Activated naive CD4-positive, alpha-beta T cell treated with anti-CD3 and anti-CD28 coated beads, Interleukin-2, amount 50 U/mL, for 24 hours (primary cell): ENCODE results near the gene MAN1C1.

Experiments used
- H3K27ac Mint-ChIP-seq: one replicate; pipeline ENCODE4 v1.8.0; 2021; ENCODE audit warnings: mild to moderate bottlenecking, mixed read lengths
- H3K27me3 Mint-ChIP-seq: one replicate; pipeline ENCODE4 v1.8.0; 2021; ENCODE audit warnings: mixed read lengths
- H3K36me3 Mint-ChIP-seq: one replicate; pipeline ENCODE4 v1.8.0; 2021; ENCODE audit warnings: mixed read lengths
- H3K4me1 Mint-ChIP-seq: one replicate; pipeline ENCODE4 v1.8.0; 2021; ENCODE audit warnings: mixed read lengths
- H3K4me3 Mint-ChIP-seq: one replicate; pipeline ENCODE4 v1.8.0; 2021; ENCODE audit warnings: mild to moderate bottlenecking, mixed read lengths
- H3K9me3 Mint-ChIP-seq: one replicate; pipeline ENCODE4 v1.8.0; 2021; ENCODE audit warnings: mixed read lengths

MAN1C1 gene

DNA sequence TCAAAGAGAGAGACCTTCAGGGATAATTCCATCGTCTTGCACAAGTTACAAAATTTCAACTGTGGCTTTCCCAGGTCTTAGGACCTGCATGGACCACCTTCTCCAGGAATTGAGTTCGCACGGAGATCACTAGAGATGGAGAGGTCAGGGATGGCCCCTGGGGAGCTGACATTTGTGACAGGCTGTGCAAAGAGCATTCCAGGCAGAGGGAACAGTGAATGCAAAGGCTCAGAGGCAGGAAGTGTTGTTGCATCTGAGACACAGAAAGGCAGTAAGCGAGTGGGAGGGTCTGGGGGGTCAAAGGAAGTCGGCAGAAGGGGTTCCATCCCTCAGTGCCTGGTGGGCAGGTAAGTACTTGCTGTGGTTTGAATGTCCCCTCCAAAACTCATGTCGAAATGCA is 173.9 kb downstream of the MAN1C1 start:
- Mint-ChIP-seq H3K4me1 (peaks cover 24% of the 10 kb centered on the region), H3K4me3 (no peak overlapping the region), H3K36me3 (peaks cover 8% of the 10 kb centered on the region), H3K9me3 (no peaks in the 10 kb centered on the region), H3K27me3 (no peaks in the 10 kb centered on the region), H3K27ac (no peak overlapping the region)

DNA sequence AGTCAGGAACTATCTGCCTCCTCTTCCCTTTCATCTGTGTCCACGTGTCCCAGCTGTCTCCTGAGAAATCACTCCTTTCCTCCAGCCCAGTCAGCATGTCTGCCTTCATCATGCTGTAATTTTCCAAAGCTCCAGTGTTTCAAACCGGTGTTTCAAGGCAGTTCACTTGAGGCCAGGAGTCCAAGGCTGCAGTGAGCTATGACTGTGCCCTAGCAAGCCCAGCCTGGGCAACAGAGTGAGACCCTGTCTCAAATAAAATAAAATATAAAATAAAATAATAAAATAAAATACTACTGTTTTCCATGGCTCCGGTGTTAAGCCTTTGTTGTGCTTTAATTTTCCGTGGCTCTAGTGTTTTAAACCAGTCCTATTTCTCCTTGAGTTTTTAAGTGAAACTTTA is 175.5 kb downstream of the MAN1C1 start:
- Mint-ChIP-seq H3K4me1 (peaks cover 40% of the 10 kb centered on the region), H3K27ac (peak overlapping the region; percentile 39), H3K27me3 (no peaks in the 10 kb centered on the region), H3K36me3 (peaks cover 8% of the 10 kb centered on the region), H3K4me3 (no peak overlapping the region), H3K9me3 (no peaks in the 10 kb centered on the region)

DNA sequence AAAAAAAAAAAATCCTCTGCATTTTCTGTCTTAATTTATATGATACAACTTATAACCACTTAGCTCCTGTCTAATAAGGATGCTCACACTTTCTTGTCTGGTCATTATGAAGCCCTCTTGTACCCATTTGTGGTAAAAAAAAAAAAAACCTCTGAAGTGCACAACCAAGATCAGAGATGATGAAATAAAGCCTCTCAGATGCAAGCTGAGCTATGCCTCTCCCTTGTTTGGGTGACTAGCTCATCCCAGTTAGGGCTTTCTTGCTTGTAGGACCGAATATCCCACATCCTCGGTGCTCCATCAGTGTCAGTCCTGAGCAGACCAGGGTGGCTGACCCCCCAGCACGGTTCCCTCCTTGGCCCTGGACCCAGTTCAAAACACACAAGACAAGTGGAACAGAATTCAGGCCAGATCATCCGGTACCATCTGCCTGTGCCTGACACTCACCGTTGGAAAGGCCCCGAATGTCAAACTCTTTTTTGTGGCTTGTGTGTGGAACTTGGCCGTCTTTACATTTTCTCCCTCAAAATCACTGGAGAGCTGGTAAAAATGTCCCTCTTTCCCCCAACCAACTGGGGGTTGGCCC is 177.1 kb downstream of the MAN1C1 start:
- H3K4me1 Mint-ChIP-seq = peaks cover 56% of the 10 kb centered on the region
- peaks cover 6% of the 10 kb centered on the region for H3K36me3 Mint-ChIP-seq
- peak overlapping the region; percentile 43 for H3K27ac Mint-ChIP-seq
- no peaks in the 10 kb centered on the region for H3K27me3 Mint-ChIP-seq
- H3K4me3 Mint-ChIP-seq = no peak overlapping the region
- no peaks in the 10 kb centered on the region for H3K9me3 Mint-ChIP-seq

DNA sequence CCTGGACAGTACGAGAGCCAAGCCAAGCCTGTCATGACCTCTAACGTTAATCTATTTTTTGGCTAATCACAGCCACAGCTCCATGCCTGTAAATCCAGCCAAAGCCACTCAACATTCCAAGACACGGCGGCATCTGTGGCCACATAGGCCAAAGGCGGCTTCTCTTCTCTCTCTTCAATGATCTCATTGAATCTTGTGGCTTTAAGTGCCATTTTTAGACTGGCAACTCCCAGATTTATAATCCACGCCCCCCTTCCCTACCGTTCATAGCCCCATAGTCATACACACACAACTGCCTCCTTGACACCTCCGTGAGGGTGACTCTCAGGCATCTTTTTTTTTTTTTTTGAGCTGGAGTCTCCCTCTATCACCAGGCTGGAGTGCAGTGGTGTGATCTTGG is 177.7 kb downstream of the MAN1C1 start:
- Mint-ChIP-seq H3K27me3 (no peaks in the 10 kb centered on the region), H3K27ac (peak overlapping the region; percentile 56), H3K9me3 (no peaks in the 10 kb centered on the region), H3K36me3 (peaks cover 6% of the 10 kb centered on the region), H3K4me3 (no peak overlapping the region), H3K4me1 (peaks cover 59% of the 10 kb centered on the region)

DNA sequence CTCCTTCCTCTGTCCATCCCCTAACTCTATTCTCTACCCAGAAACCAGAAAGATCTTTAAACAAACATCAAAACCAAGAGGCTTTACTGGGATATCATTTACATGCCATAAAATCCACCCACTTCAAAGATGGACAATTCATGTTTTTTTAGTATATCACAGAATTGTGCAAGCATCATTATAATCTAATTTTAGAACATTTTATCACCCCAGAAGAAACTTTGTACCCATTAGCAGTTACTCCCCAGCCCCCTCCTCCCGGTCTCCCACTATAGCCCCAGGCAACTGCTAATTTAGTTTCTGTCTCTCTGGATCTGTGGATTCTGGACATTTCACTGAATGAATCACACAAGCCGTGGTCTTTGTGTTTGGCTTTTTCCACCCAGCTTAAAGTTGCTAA is 178.6 kb downstream of the MAN1C1 start:
- no peaks in the 10 kb centered on the region for H3K27me3 Mint-ChIP-seq
- H3K4me3 Mint-ChIP-seq = no peak overlapping the region
- H3K9me3 Mint-ChIP-seq = no peaks in the 10 kb centered on the region
- H3K36me3 Mint-ChIP-seq = peaks cover 4% of the 10 kb centered on the region
- H3K27ac Mint-ChIP-seq = peak overlapping the region; percentile 81
- H3K4me1 Mint-ChIP-seq = peaks cover 64% of the 10 kb centered on the region

DNA sequence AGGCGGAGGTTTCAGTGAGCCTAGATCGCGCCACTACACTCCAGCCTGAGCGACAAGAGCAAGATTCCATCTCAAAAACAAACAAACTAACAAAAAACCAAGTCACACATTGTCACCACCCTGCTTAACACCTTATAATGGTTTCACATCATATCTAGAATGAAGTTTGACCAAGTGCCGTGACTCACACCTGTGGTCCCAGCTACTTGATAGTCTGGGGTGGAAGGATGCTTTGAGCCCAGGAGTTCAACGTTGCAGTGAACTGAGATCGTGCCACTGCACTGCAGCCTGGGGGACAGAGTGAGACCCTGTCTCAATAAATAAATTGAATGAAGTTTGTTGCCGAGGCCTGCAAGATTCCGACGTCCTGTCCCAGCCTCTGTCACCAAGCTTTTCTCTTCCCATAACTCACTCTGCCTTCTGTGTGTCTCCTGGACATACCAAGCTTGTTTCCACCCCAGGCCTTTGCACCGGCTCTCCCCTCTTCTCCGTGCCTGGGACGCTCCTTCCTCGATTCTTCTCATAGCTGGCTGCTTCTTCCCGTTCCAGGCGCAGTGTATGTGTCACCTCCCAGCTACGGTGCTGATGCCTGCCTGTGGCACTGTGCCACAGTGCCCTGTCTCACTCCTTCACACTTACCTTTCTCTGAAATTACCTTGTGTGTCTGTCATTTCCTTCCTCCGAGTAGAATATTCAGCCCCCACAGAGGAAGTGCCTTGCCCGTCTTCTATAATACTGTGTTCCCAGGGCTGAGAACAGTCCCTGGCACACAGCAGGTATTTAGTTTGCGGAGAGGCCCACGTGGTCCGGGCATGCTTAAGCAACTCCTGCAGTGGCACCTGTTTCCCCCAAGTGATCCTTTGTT is 179.6 kb downstream of the MAN1C1 start:
- Mint-ChIP-seq H3K36me3 (peaks cover 2% of the 10 kb centered on the region), H3K27ac (peak overlapping the region; percentile 93), H3K27me3 (no peaks in the 10 kb centered on the region), H3K4me1 (peaks cover 72% of the 10 kb centered on the region), H3K4me3 (peak overlapping the region; percentile 71), H3K9me3 (no peaks in the 10 kb centered on the region)

DNA sequence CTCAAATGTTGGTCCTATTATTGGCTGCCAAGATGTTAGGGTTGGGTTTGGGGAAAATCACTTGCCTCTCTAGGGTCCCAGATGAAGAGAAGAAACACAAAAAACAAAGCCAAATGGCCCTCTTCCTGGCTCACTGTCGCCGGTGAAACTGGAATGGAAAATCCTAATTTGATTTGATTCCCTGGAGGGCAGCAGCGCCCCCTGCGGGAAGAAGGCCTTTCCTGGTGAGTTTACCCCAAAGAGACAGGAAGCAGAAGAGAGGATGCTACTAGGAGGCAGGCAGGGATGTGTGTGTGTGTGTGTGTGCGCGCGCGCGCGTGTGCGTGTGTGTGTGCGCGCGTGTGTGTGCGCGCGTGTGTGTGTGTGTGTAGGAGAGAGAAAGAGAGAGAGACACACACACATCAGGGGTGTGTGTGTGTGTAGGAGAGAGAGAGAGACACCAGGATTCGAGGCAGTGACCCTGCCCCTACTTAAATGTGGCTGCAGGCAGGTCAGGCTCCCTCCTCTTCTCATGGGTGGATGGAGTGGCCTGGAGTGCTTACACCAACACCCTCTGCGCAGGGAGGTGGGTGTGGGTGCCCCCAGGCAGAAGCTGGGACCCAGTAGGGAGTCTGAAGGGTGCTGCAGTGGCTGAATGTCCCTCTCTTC is 180.3 kb downstream of the MAN1C1 start:
- no peaks in the 10 kb centered on the region for H3K9me3 Mint-ChIP-seq
- peak overlapping the region; percentile 93 for H3K27ac Mint-ChIP-seq
- peak overlapping the region; percentile 71 for H3K4me3 Mint-ChIP-seq
- H3K4me1 Mint-ChIP-seq = peaks cover 79% of the 10 kb centered on the region
- no peaks in the 10 kb centered on the region for H3K27me3 Mint-ChIP-seq
- peaks cover 2% of the 10 kb centered on the region for H3K36me3 Mint-ChIP-seq

DNA sequence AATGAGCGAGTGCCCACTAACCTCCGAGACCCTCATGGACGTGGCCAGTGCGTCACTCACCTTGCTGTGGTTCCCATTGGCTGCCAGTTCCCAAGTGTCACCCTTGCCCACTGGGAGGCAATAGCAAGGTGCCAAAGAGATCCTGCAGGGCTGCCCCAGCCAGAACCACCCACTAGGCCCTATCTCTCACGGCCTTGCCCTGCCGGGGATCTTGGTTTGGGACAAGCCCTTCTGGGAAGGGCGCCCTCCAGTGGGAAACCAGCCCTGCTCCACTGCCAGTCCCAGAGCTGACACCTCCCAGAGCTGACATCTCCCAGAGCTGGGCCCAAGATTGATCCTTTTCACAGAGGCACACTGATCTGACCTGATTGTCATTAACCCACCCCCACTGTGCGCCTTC is 181.3 kb downstream of the MAN1C1 start:
- Mint-ChIP-seq H3K9me3 (no peaks in the 10 kb centered on the region), H3K27ac (peak overlapping the region; percentile 87), H3K4me1 (peaks cover 86% of the 10 kb centered on the region), H3K36me3 (peaks cover 2% of the 10 kb centered on the region), H3K27me3 (no peaks in the 10 kb centered on the region), H3K4me3 (peak overlapping the region; percentile 52)

DNA sequence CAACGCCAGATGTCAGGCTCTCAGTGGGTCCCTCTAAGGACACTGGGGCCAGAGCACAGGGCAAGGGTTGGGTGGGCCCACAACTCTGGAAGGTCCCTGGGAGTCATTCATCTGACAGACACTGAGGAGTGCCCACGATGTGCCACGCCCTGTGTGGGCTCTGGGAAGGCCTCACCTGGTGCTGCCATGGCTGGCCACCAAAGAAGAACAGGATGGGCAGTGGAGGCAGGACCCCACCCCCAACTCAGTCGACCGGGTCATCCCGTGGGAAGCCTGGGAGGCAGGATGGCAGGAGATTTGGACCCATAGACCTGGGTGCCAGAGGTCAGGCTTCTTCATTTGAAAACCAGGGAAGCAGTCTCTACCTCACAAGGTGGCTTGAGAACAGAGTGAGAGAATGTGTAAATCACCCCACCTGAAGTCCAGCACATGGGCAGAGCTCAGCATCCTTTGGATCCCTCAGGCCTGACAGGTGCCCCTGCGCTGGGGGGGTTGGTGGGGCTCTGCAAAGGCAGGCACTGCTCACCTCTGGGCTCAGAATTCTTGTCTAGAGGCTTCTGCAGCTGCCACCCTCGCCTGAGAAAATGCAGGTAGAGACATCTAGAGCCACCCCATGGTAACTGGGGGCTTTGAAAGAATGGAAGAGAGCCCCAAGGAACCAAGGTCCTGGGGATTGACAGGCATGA is 182.2 kb downstream of the MAN1C1 start:
- no peaks in the 10 kb centered on the region for H3K27me3 Mint-ChIP-seq
- H3K27ac Mint-ChIP-seq = peak overlapping the region; percentile 87
- H3K4me3 Mint-ChIP-seq = peak overlapping the region; percentile 79
- H3K36me3 Mint-ChIP-seq = peaks cover 2% of the 10 kb centered on the region
- H3K4me1 Mint-ChIP-seq = peaks cover 85% of the 10 kb centered on the region
- no peaks in the 10 kb centered on the region for H3K9me3 Mint-ChIP-seq

DNA sequence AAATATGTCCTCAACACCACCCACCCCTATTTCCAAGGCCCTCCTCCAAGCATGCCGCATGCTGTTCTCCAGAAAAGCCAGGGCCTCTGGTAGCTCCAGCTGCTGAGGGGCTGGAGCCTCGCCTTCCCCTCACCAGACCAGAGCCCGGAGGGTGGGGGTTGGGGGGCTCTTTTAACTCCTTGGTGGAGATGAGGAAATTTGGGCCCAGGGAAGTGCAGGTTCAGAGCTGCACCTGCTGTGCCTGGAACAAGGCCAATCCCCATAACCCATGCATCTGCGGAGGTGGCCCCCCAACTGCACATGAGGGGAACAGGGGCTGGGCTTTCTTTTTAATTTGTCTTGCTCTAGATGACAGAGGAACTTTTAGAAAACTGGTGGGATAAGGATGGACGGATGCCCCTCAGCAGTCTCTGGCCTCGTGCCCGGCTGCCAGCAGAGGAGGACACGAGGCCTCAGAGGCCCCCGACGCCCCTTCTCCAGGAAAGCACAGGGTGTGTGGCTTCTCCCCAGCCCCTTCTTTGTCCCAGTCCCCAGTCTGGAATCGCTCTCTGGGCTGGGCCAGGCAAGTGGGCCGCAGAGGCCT is 182.9 kb downstream of the MAN1C1 start:
- Mint-ChIP-seq H3K27ac (peak overlapping the region; percentile 55), H3K9me3 (no peaks in the 10 kb centered on the region), H3K36me3 (peaks cover 2% of the 10 kb centered on the region), H3K27me3 (no peaks in the 10 kb centered on the region), H3K4me1 (peaks cover 84% of the 10 kb centered on the region), H3K4me3 (peak overlapping the region; percentile 79)

DNA sequence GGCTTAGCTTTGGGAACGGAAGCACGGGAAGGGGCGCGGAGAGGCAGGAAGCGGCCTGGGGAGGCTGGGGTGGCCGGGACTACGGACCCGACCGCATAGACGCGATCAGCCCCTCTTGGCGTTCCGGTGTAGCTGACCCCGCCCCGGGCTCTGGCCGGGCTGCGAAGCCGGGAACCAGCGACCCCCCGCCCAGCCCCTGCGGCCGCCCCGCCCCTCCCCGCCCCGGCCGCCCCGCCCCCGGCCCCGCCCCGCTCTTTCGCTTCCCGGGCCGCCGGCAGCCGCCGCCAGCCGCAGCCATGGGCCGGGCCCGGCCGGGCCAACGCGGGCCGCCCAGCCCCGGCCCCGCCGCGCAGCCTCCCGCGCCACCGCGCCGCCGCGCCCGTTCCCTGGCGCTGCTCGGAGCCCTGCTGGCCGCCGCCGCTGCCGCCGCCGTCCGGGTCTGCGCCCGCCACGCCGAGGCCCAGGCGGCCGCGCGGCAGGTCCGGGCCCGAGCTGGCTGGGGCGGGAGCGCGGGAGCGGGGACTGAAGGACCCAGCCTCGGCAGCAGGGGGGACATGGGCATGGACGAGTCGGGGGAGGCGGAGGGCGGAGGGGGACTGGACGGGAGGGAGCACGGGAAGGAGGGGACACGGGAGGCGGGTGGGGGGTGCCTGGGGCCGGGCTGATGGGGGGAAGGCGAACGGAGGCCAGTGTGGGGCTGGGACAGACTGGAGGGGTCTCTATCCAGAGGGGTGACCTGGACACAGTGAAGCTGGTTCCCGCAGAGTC is 183.5 kb downstream of the MAN1C1 start, which contains the start of gene SELENON:
Gene SELENON (plus strand): TSS at position 259 of the 768 bp plus-strand sequence. CDS start 38 bp downstream, at position 297.
- H3K4me1 Mint-ChIP-seq = peaks cover 83% of the 10 kb centered on the region
- peaks cover under 1% of the 10 kb centered on the region for H3K36me3 Mint-ChIP-seq
- peak within 1 kb of the TSS; percentile 65 for H3K27ac Mint-ChIP-seq
- no peaks in the 10 kb centered on the region for H3K27me3 Mint-ChIP-seq
- H3K9me3 Mint-ChIP-seq = no peaks in the 10 kb centered on the region
- H3K4me3 Mint-ChIP-seq = peak within 1 kb of the TSS; percentile 83

DNA sequence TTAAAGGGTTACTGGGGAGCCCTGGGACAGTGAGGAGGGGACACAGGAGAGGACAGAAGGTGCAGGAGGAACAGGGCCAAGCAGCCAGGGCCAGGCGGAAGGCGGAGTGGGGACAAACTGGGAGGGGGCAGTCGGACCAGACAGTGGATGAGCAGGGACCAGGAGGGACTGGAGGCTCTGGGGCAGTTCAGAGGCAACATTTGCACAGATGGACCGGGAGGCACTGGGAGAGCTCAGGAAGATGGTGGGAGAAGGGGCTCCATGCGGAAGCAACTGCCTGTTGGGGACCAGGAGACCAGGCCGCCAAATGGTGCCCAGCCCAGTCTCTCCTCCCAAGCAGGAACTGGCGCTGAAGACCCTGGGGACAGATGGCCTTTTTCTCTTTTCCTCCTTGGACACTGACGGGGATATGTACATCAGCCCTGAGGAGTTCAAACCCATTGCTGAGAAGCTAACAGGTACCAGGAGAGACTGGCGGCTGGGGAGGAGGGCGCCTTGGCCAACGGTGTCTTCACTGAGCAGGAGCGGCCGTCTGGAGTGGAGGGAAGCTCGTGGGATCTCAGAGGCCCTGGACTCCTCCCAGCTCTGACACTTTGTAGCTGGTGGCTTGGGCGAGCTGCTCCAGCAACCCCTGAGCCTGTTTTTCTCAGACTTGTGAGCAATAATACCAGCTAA is 184.2 kb downstream of the MAN1C1 start:
- peak overlapping the region; percentile 83 for H3K4me3 Mint-ChIP-seq
- peaks cover 83% of the 10 kb centered on the region for H3K4me1 Mint-ChIP-seq
- no peaks in the 10 kb centered on the region for H3K9me3 Mint-ChIP-seq
- no peaks in the 10 kb centered on the region for H3K27me3 Mint-ChIP-seq
- H3K36me3 Mint-ChIP-seq = peaks cover 3% of the 10 kb centered on the region
- H3K27ac Mint-ChIP-seq = peak overlapping the region; percentile 65

DNA sequence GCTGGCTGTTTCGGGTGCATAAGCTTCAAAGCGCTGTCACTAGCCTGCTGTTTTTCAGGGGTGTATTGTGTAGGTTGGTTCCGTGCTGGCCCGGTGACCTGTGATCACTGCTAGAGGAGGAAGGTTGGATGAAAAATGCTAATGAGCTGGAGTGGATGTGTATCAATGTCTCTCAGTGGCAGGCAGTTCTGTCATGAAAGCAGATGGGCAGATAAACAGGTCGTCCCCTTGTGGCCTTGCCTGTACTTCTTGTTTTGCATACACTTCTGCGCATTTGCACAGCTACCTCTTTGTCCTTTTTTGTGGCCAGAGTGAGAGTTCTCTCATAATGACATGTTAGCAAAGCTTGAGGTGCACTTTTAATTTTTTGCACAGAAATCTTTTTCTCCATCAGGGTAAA is 186.3 kb downstream of the MAN1C1 start:
- peaks cover 6% of the 10 kb centered on the region for H3K36me3 Mint-ChIP-seq
- H3K9me3 Mint-ChIP-seq = no peaks in the 10 kb centered on the region
- H3K4me1 Mint-ChIP-seq = peaks cover 66% of the 10 kb centered on the region
- peak overlapping the region; percentile 4 for H3K4me3 Mint-ChIP-seq
- no peaks in the 10 kb centered on the region for H3K27me3 Mint-ChIP-seq
- H3K27ac Mint-ChIP-seq = peak overlapping the region; percentile 24

DNA sequence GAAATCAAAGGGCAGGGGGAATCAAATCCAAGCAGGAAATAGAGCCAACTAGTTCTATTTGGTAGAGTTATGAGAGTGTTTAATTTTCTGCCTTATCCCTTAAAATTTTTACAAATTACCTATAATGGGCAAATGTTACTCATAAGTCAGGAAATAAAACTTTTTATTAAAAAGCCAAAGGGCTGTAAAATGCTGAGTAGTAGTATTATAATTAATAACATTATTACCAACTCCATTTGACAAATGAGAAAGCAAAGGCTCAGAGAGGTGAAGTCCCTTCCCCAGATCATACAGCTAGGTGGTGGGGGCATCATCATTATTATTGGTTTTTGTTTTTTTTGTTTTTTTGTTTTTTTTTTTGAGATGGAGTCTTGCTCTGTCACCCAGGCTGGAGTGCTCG is 186.8 kb downstream of the MAN1C1 start:
- Mint-ChIP-seq H3K36me3 (peaks cover 6% of the 10 kb centered on the region), H3K4me3 (no peak overlapping the region), H3K27ac (no peak overlapping the region), H3K27me3 (no peaks in the 10 kb centered on the region), H3K9me3 (no peaks in the 10 kb centered on the region), H3K4me1 (peaks cover 62% of the 10 kb centered on the region)
